GM12878 (cell line): ENCODE measurements around the gene CCDC57. TPM values are rescaled to one million over a fixed set of nuclear protein-coding genes. Genes with fewer than 3 reads are reported as not detected.

Experiments
- ATAC-seq: fragments of 200-7000 bp; cut with Tn5 transposase; 3 replicates; pipeline ENCODE4 v1.9.1; 2020; ENCODE audit warnings: mild to moderate bottlenecking, moderate library complexity
- BruUV-seq: library from RNA; stranded (reverse); fragments of 400-500 nt; replicated peaks from 2 replicates; lab custom pipeline; 2021; lab: Mats Ljungman, UMichigan
- CTCF ChIA-PET: fragments of 300-600 bp; sonication (Branson Sonifier 250); formaldehyde crosslinking; extraction: SDS; loops from one replicate; lab custom pipeline; 2021; ENCODE audit warnings: inconsistent platforms; lab: Yijun Ruan, JAX
- POLR2A ChIA-PET: fragments of 350-600 bp; formaldehyde crosslinking; extraction: SDS; loops from one replicate; lab custom pipeline; 2021; ENCODE audit warnings: inconsistent platforms; lab: Charles Lee
- RAD21 ChIA-PET: fragments of 300-600 bp; sonication (Branson Sonifier 250); formaldehyde crosslinking; loops from one replicate; lab custom pipeline; 2023; ENCODE audit warnings: antibody characterized with exemption; ENCODE audit not compliant: unreplicated experiment; lab: Charles Lee
- SMC1A ChIA-PET: fragments of 300-600 bp; sonication (Branson Sonifier 250); formaldehyde crosslinking; loops from one replicate; lab custom pipeline; 2023; ENCODE audit not compliant: unreplicated experiment, uncharacterized antibody; lab: Charles Lee
- DNase-seq: peaks from one replicate; pipeline ENCODE4 v3.0.0-alpha.2; 2011; ENCODE audit warnings: low read depth, low spot score
- FAIRE-seq: peaks from 3 replicates; lab custom pipeline; 2011; peaks lifted over from hg19 to GRCh38; lab: Jason Lieb, UNC
- H2AFZ ChIP-seq: 2 replicates; pipeline ENCODE4 v1.6.0; 2011; ENCODE audit warnings: low read depth, low read length, control low read depth; ENCODE audit not compliant: control insufficient read depth
- H3K27ac ChIP-seq: 2 replicates; pipeline ENCODE4 v1.5.1; 2011; ENCODE audit warnings: control low read depth; ENCODE audit not compliant: control insufficient read depth, insufficient read depth
- H3K27me3 ChIP-seq, 2 experiments: replicated peaks in 1 of 2; 2 replicates each; pipeline versions ENCODE4 v1.6.0 to v1.6.1; 2011; ENCODE audit warnings: low read length in 1 of 2; ENCODE audit not compliant: control insufficient read depth in 2 of 2, insufficient read depth in 2 of 2
- H3K36me3 ChIP-seq, 2 experiments: 2 replicates each; pipeline ENCODE4 v1.5.1; 2011; ENCODE audit warnings: low read length in 1 of 2; ENCODE audit not compliant: control insufficient read depth in 2 of 2, insufficient read depth in 2 of 2
- H3K4me1 ChIP-seq: 2 replicates; pipeline ENCODE4 v1.6.1; 2011; ENCODE audit warnings: mild to moderate bottlenecking, low read length, moderate library complexity, mixed read lengths; ENCODE audit not compliant: control insufficient read depth, insufficient read depth
- H3K4me2 ChIP-seq: 2 replicates; pipeline ENCODE4 v1.6.0; 2011; ENCODE audit warnings: control low read depth; ENCODE audit not compliant: control insufficient read depth, insufficient read depth
- H3K4me3 ChIP-seq: fragments of 200-600 bp; sonication (generic); 2 replicates; pipeline ENCODE4 v1.5.1; 2016
- H3K79me2 ChIP-seq: 2 replicates; pipeline ENCODE4 v1.6.0; 2011; ENCODE audit warnings: low read length; ENCODE audit not compliant: control insufficient read depth, insufficient read depth
- H3K9ac ChIP-seq: 2 replicates; pipeline ENCODE4 v1.8.0; 2011; ENCODE audit warnings: low read length, control low read depth, mixed read lengths; ENCODE audit not compliant: control insufficient read depth, insufficient read depth
- H3K9me3 ChIP-seq: replicated peaks from 3 replicates; pipeline ENCODE4 v1.5.1; 2011; ENCODE audit warnings: mild to moderate bottlenecking, low read length; ENCODE audit not compliant: control insufficient read depth, insufficient read depth
- H4K20me1 ChIP-seq: 2 replicates; pipeline ENCODE4 v1.6.0; 2011; ENCODE audit not compliant: control insufficient read depth, insufficient read depth
- CREB1 ChIP-seq: IDR thresholded peaks from 2 replicates; pipeline ENCODE4 v1.6.1; 2012; ENCODE audit warnings: low read depth, mild to moderate bottlenecking, inconsistent platforms
- IKZF1 ChIP-seq: fragments of 450-650 bp; conservative IDR thresholded peaks from 2 replicates; pipeline ENCODE4 v1.6.1; 2017; ENCODE audit warnings: antibody characterized with exemption, mild to moderate bottlenecking
- REST ChIP-seq: IDR thresholded peaks from 2 replicates; pipeline ENCODE4 v1.6.1; 2012; ENCODE audit warnings: mild to moderate bottlenecking, low read depth, low read length
- RUNX3 ChIP-seq: IDR thresholded peaks from 2 replicates; pipeline ENCODE4 v1.6.1; 2012; ENCODE audit warnings: low read length, inconsistent platforms
- ZNF592 ChIP-seq: fragments of 450-650 bp; IDR thresholded peaks from 2 replicates; pipeline ENCODE4 v1.6.1; 2017; ENCODE audit warnings: mild to moderate bottlenecking, moderate library complexity
- WGBS: methylation state at CpG from one replicate; pipeline ENCODE4 v1.1.6; 2016; ENCODE audit warnings: low lambda C conversion rate; ENCODE audit not compliant: insufficient replicate concordance, insufficient coverage; ENCODE audit errors: missing lambda C conversion rate; 5-methylcytosine and 5-hydroxymethylcytosine counted together
- in situ Hi-C: fragments of 300-500 bp; cut with MboI; formaldehyde crosslinking; loops from 9 replicates; pipeline ENCODE4 v1.14.3; 2018; ENCODE audit warnings: mixed read lengths
- intact Hi-C: fragments of 100-400 bp; cut with micrococcal nuclease; formaldehyde crosslinking; loops from one replicate; pipeline ENCODE4 v1.14.2; 2022; ENCODE audit not compliant: unreplicated experiment
- polyA plus RNA-seq, 11 experiments: library from polyadenylated mRNA; depleted of rRNA in 4 of 11; unstranded in 6 of 11; stranded (reverse) in 5 of 11; fragments of >200 nt; fragmentation: Nextera tagmentation in 4 of 11; fragmentation: Illumina TruSeq in 1 of 11; extraction: Ambion mirVana in 4 of 11; extraction: Trizol in 1 of 11; gene quantifications; 1 replicate in 1 of 11; 2 replicates in 10 of 11; pipeline versions ENCODE4 v1.2.1 to v1.2.3, GENCODE V29; 2011 to 2016; ENCODE audit warnings: inconsistent platforms in 2 of 11, missing spikeins in 2 of 11, low read depth in 1 of 11
- total RNA-seq, 4 experiments: library from RNA; depleted of rRNA in 3 of 4; stranded (reverse); fragments of >200 nt in 3 of 4; fragmentation: Illumina TruSeq in 1 of 4; extraction: Trizol in 1 of 4; gene quantifications; 2 replicates each; pipeline versions ENCODE4 v1.2.1 to v1.2.3, GENCODE V29; 2013 to 2021
- TF ChIP-seq, protein P1 (sequence below): fragments of 450-650 bp; IDR thresholded peaks from 2 replicates; pipeline ENCODE4 v1.6.1; 2014; ENCODE audit warnings: mild to moderate bottlenecking

CCDC57 gene
- total and polyA plus RNA-seq, 10 of the 15 experiments (the other 5 are each of a cell fraction or from before 2014, with no cell fraction given), result 5.4 to 123 (median 45.8) TPM

DNA sequence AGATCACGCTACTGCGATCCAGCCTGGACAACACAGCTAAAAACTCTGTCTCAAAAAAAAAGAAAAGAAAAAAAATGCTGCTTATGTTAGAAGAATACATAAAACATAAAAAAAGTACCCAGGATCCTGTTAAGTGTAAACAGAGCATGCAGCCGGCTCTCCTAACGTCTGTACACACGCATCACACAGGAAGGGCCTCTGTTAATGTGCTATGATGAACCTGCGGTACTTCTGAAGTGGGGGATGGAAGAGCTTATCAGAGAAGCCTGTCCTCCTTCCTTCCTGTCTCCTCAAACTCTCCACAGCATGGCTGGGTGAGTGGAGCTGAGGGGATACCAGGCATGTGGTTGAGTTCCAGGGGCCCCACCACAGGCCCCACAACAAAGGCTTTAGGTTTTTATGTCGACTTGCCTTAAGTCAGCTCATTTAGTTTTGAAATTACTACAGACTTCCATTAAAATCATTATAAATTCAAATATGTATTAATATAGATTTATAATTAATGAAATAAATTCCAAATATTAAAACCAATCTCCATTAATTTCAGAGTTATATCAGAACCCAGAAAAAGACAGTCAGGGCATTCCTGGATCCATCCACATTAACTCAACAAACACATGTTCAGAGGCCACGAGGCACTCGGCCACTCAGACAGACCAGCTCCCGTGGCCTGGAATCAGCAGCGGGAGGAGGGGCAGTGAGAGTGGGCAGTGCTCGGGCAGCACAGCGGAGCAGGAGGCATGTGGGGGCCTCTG, 11.7 kb downstream of the CCDC57 start:
- WGBS, result 95% methylated on average over 13 of the region's 13 CpGs
- no TSS peak for BruUV-seq

More for the DNA sequence above, 11.7 kb downstream of the CCDC57 start:
- Histone ChIP-seq H3K36me3 (no peaks in the 10 kb centered on the region), H4K20me1 (no peaks in the 10 kb centered on the region), H3K27ac (no peak overlapping the region), H3K4me3 (no peak overlapping the region), H3K4me1 (peaks cover 9% of the 10 kb centered on the region), H3K9me3 (no peaks in the 10 kb centered on the region), H3K9ac (no peak overlapping the region), H2AFZ (no peak overlapping the region), H3K79me2 (no peaks in the 10 kb centered on the region), H3K27me3 (no peaks in the 10 kb centered on the region), H3K4me2 (no peak overlapping the region)
- no peak for FAIRE-seq
- no peak for ATAC-seq
- RAD21 ChIA-PET, result interaction anchor here (0.6 kb wide), 1 partner anchor 226 kb away, joined by 3 read pairs; no protein-coding TSS in a partner anchor
- intact Hi-C loops (no loop called here), in situ Hi-C loops (no loop called here)
- CTCF ChIA-PET, result interaction anchor here (0.6 to 1.0 kb wide), 2 partner anchors 35 to 107 kb away, joined by 3 to 4 read pairs; no protein-coding TSS in a partner anchor
- POLR2A ChIA-PET, result interaction anchor here (1.0 kb wide), 1 partner anchor 11 kb away, joined by 5 read pairs; no protein-coding TSS in a partner anchor
- TF ChIP-seq ZNF592 (no peak), IKZF1 (no peak), REST (no peak), RUNX3 (peak; percentile 66; the same call in 1 of the 2 replicates), CREB1 (no peak)
- TF ChIP-seq, protein P1, sequence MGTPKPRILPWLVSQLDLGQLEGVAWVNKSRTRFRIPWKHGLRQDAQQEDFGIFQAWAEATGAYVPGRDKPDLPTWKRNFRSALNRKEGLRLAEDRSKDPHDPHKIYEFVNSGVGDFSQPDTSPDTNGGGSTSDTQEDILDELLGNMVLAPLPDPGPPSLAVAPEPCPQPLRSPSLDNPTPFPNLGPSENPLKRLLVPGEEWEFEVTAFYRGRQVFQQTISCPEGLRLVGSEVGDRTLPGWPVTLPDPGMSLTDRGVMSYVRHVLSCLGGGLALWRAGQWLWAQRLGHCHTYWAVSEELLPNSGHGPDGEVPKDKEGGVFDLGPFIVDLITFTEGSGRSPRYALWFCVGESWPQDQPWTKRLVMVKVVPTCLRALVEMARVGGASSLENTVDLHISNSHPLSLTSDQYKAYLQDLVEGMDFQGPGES, result no peak
- no peak for DNase-seq
- SMC1A ChIA-PET, result no interaction called here
